OCI-LY1 (cell line): ENCODE results near the gene METAP1.

Source experiments
- CTCF ChIP-seq: fragments of 200-600 bp; sonication (generic), shearing (Covaris generic); IDR thresholded peaks from 2 replicates; pipeline ENCODE4 v1.5.1; 2017; ENCODE audit warnings: mild to moderate bottlenecking, antibody characterized with exemption, low read length, moderate library complexity, mixed read lengths
- EZH2 ChIP-seq: fragments of 200-600 bp; sonication (generic), shearing (Covaris generic); IDR thresholded peaks from 2 replicates; pipeline ENCODE4 v1.8.0; 2017; ENCODE audit warnings: borderline replicate concordance, mixed run types, mild to moderate bottlenecking, antibody characterized with exemption, low read length, moderate library complexity, mixed read lengths

GRCh38 chr4:99102634-99103033 is 107.1 kb downstream of the METAP1 start:
- TF ChIP-seq CTCF (no peak), EZH2 (no peak)
